C4-2B (cell line): ENCODE results near the gene ZSCAN23.

Experiments used
- ZFX ChIP-seq: fragments of 450-650 bp; IDR thresholded peaks from 2 replicates; pipeline ENCODE4 v1.6.1; 2017
- TF ChIP-seq, protein P1 (sequence below): fragments of 450-650 bp; conservative IDR thresholded peaks from 2 replicates; pipeline ENCODE4 v1.5.1; 2017; ENCODE audit warnings: mild to moderate bottlenecking

DNA sequence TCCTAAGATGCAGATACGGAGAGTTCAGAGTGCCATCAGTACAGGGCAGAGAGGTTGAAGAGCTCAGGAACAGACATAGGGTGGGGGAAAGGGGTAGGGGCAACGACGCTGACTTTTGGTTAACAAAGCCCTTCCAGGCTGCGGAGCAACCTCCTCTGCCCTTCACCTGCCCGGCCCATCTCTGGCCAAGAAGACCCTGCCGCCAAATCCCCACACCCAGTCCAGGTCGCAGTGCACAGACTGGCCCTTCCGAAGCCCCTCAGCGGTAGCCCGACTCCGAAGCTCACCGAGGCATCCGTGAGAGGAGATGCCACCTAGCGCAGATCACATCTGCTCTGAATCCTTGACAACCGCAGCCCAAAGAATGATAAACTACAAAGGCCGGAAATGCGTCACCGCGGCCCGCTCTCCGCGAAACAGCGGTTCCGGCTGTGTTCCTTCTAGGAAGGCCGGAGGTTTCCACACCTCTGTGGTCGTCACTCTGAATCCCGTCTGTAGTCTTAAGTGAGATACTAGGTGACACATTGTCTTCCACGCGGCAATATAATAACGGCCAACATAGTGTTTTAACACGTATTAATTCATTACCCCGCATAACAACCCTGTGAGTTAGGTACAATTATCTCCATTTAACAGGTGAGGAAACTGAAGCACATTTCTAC, at the start of gene ZSCAN23:
- TF ChIP-seq, protein P1, sequence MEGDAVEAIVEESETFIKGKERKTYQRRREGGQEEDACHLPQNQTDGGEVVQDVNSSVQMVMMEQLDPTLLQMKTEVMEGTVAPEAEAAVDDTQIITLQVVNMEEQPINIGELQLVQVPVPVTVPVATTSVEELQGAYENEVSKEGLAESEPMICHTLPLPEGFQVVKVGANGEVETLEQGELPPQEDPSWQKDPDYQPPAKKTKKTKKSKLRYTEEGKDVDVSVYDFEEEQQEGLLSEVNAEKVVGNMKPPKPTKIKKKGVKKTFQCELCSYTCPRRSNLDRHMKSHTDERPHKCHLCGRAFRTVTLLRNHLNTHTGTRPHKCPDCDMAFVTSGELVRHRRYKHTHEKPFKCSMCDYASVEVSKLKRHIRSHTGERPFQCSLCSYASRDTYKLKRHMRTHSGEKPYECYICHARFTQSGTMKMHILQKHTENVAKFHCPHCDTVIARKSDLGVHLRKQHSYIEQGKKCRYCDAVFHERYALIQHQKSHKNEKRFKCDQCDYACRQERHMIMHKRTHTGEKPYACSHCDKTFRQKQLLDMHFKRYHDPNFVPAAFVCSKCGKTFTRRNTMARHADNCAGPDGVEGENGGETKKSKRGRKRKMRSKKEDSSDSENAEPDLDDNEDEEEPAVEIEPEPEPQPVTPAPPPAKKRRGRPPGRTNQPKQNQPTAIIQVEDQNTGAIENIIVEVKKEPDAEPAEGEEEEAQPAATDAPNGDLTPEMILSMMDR = no peak
- no peak for TF ChIP-seq ZFX
